ENCODE measurements around the gene CCDC146.
"Not testable (repeated sequence)": the region's sequence is repeated elsewhere in the genome, so short reads cannot be mapped to it uniquely, and the experiment has no call there.

The CCDC146 gene

GRCh38 chr7:77157446-77157845 is 35.0 kb downstream of the CCDC146 start:
- Histone ChIP-seq H3K36me3 (no peaks in the 10 kb centered on the region), H3K4me2 (peak overlapping the region in 7 of 11 experiments; percentile 2 to 83 (median 77); a peak in 11 of 22 replicates), H3K4me3 (no peak overlapping the region), H4K20me1 (no peaks in the 10 kb centered on the region), H3K27ac (peak overlapping the region in 7 of 11 experiments; percentile 15 to 84 (median 73); a peak in 13 of 22 replicates), H3K27me3 (no peaks in the 10 kb centered on the region), H3K4me1 (peaks cover 0 to 36% (median 8%) of the 10 kb centered on the region in 10 experiments; a peak in 12 of 20 replicates), H3K9me3 (replicated peaks in 1 of 11) (peaks cover 0 to 7% (median 0%) of the 10 kb centered on the region in 11 experiments; a peak in 2 of 22 replicates), H3K9ac (peak overlapping the region in 4 of 11 experiments; percentile 35 to 61 (median 54); a peak in 7 of 22 replicates)
- TF ChIP-seq Cebpa-rat (IDR thresholded peaks at IDR 0.05): 0 out of 22 replicates have a peak, but pooled peaks of 1 of the 11 experiments have one; percentile 20

- not testable (repeated sequence) for H3K4me2 ChIP-seq
Observed at GRCh38 chr7:77171073-77171472, 48.7 kb downstream of the CCDC146 start.

GRCh38 chr7:77172437-77173172 is 50.2 kb downstream of the CCDC146 start:
- H3K9ac ChIP-seq; H3K4me2 ChIP-seq; H3K9me3 ChIP-seq (replicated peaks in 1 of 11); H3K27ac ChIP-seq; H3K4me3 ChIP-seq; H3K27me3 ChIP-seq; H3K36me3 ChIP-seq; H3K4me1 ChIP-seq; H4K20me1 ChIP-seq: not testable (repeated sequence)

More at GRCh38 chr7:77171073-77171472, 48.7 kb downstream of the CCDC146 start:
- not testable (repeated sequence) for H3K27ac ChIP-seq; H3K9ac ChIP-seq; H3K36me3 ChIP-seq; H3K4me1 ChIP-seq; H3K9me3 ChIP-seq (replicated peaks in 1 of 11); H3K27me3 ChIP-seq; H3K4me3 ChIP-seq; H4K20me1 ChIP-seq

- not testable (repeated sequence) for H3K4me3 ChIP-seq; H3K4me1 ChIP-seq; H3K9me3 ChIP-seq (replicated peaks in 1 of 11); H3K27me3 ChIP-seq; H3K36me3 ChIP-seq; H3K27ac ChIP-seq; H3K4me2 ChIP-seq; H3K9ac ChIP-seq; H4K20me1 ChIP-seq
Observed at GRCh38 chr7:77174418-77174817, 52.0 kb downstream of the CCDC146 start.

GRCh38 chr7:77175274-77175800 is 52.9 kb downstream of the CCDC146 start:
- H3K27me3 ChIP-seq; H3K9me3 ChIP-seq (replicated peaks in 1 of 11); H4K20me1 ChIP-seq; H3K4me3 ChIP-seq; H3K9ac ChIP-seq; H3K36me3 ChIP-seq; H3K4me1 ChIP-seq; H3K27ac ChIP-seq: not testable (repeated sequence)
- peak overlapping the region in 2 of 11 experiments; percentile 9 to 23; a peak in 1 of 22 replicates for H3K4me2 ChIP-seq

GRCh38 chr7:77177321-77177904 is 55.0 kb downstream of the CCDC146 start:
- peaks cover 0 to 12% (median 0%) of the 10 kb centered on the region in 11 experiments; a peak in 5 of 22 replicates for H3K9me3 ChIP-seq (replicated peaks in 1 of 11)
- not testable (repeated sequence) for H3K4me2 ChIP-seq, H4K20me1 ChIP-seq, H3K27me3 ChIP-seq, H3K9ac ChIP-seq, H3K4me3 ChIP-seq, H3K27ac ChIP-seq, H3K4me1 ChIP-seq, H3K36me3 ChIP-seq

- not testable (repeated sequence) for H3K9ac ChIP-seq, H4K20me1 ChIP-seq, H3K36me3 ChIP-seq, H3K4me3 ChIP-seq, H3K4me2 ChIP-seq, H3K27me3 ChIP-seq, H3K27ac ChIP-seq
- peaks cover 0 to 16% (median 2%) of the 10 kb centered on the region in 10 experiments; a peak in 7 of 20 replicates for H3K4me1 ChIP-seq
- peaks cover 0 to 12% (median 0%) of the 10 kb centered on the region in 11 experiments; a peak in 5 of 22 replicates for H3K9me3 ChIP-seq (replicated peaks in 1 of 11)
Observed at GRCh38 chr7:77178024-77178423, 55.6 kb downstream of the CCDC146 start.

- Histone ChIP-seq H3K4me2 (no peak overlapping the region), H3K36me3 (peaks cover 0 to 8% (median 0%) of the 10 kb centered on the region in 11 experiments; a peak in 2 of 22 replicates), H3K4me1 (peaks cover 0 to 40% (median 0%) of the 10 kb centered on the region in 10 experiments; a peak in 5 of 20 replicates), H3K4me3 (no peak overlapping the region), H3K9me3 (replicated peaks in 1 of 11) (peaks cover 0 to 12% (median 5%) of the 10 kb centered on the region in 11 experiments; a peak in 12 of 22 replicates), H3K27ac (no peak overlapping the region), H4K20me1 (no peaks in the 10 kb centered on the region), H3K27me3 (no peaks in the 10 kb centered on the region), H3K9ac (no peak overlapping the region)
- no peak for TF ChIP-seq Cebpa-rat (IDR thresholded peaks at IDR 0.05)
Observed at GRCh38 chr7:77181015-77181595, 58.7 kb downstream of the CCDC146 start.

GRCh38 chr7:77181734-77182133 is 59.3 kb downstream of the CCDC146 start:
- no peak for TF ChIP-seq Cebpa-rat (IDR thresholded peaks at IDR 0.05)

More at GRCh38 chr7:77181734-77182133, 59.3 kb downstream of the CCDC146 start:
- Histone ChIP-seq H4K20me1 (no peaks in the 10 kb centered on the region), H3K9ac (no peak overlapping the region), H3K9me3 (replicated peaks in 1 of 11) (peaks cover 0 to 12% (median 6%) of the 10 kb centered on the region in 11 experiments; a peak in 12 of 22 replicates), H3K4me3 (no peak overlapping the region), H3K36me3 (peaks cover 0 to 8% (median 0%) of the 10 kb centered on the region in 11 experiments; a peak in 2 of 22 replicates), H3K4me1 (peaks cover 0 to 46% (median under 1%) of the 10 kb centered on the region in 10 experiments; a peak in 7 of 20 replicates), H3K27me3 (no peaks in the 10 kb centered on the region), H3K27ac (no peak overlapping the region), H3K4me2 (no peak overlapping the region)

Measured in BLaER1 treated with 17β-estradiol and CSF1 and Interleukin-3, amounts not matched to agents 10 nM and 100 nM (cell line).